ENCODE measurements around the gene GAREM1. TPM values are rescaled to one million over a fixed set of nuclear protein-coding genes. Genes with fewer than 3 reads are reported as not detected.

The GAREM1 gene
- total and polyA plus RNA-seq, 2 donors (not counting 1 experiment from before 2014, with no cell fraction given): 0.92 to 1.5 TPM

DNA sequence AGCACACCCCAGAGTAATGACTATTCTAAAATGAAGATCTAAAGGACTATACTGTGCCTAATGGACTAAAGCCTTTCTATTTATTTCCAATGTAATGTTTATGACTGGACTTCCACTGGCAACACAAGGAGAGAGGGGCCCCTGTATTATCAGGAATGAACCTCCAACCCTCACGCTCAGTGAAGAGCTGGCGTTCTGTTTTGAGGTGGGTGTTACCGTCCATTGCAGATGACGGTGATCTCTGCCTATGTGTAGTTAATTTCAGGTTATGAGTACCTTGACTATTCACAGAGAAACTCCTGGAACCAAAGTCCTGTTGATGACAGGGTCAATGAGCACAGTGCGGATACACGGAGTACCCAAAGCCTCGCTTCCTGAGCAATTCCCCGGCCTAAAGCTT lies 195.5 kb downstream of the GAREM1 start:
- H3K27me3 ChIP-seq (ENCODE audit: control insufficient read depth, insufficient read depth, low read length): no peaks in the 10 kb centered on the region
- no peak for DNase-seq (ENCODE audit: low read depth in 2 of 2)
- H3K4me2 ChIP-seq (ENCODE audit: extremely low read depth, insufficient read depth, low read length): no peak overlapping the region
- no peak overlapping the region for H3K4me3 ChIP-seq (replicated peaks in 1 of 4; ENCODE audit: control extremely low read depth in 1 of 4, insufficient read depth in 1 of 4, low read depth in 3 of 4, low read length in 4 of 4)
- no peak overlapping the region for H3K27ac ChIP-seq (ENCODE audit: insufficient read depth, low read length)
- no peaks in the 10 kb centered on the region for H3K36me3 ChIP-seq (ENCODE audit: control insufficient read depth, insufficient read depth, low read length)
- no peaks in the 10 kb centered on the region for H3K9me3 ChIP-seq (ENCODE audit: control insufficient read depth, insufficient read depth, low read depth, low read length)
- H3K79me2 ChIP-seq (ENCODE audit: control insufficient read depth, insufficient read depth, low read length): no peaks in the 10 kb centered on the region
- no peak overlapping the region for H3K9ac ChIP-seq (ENCODE audit: insufficient read depth, low read length)
- TF ChIP-seq, protein P1, sequence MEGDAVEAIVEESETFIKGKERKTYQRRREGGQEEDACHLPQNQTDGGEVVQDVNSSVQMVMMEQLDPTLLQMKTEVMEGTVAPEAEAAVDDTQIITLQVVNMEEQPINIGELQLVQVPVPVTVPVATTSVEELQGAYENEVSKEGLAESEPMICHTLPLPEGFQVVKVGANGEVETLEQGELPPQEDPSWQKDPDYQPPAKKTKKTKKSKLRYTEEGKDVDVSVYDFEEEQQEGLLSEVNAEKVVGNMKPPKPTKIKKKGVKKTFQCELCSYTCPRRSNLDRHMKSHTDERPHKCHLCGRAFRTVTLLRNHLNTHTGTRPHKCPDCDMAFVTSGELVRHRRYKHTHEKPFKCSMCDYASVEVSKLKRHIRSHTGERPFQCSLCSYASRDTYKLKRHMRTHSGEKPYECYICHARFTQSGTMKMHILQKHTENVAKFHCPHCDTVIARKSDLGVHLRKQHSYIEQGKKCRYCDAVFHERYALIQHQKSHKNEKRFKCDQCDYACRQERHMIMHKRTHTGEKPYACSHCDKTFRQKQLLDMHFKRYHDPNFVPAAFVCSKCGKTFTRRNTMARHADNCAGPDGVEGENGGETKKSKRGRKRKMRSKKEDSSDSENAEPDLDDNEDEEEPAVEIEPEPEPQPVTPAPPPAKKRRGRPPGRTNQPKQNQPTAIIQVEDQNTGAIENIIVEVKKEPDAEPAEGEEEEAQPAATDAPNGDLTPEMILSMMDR (conservative IDR thresholded peaks at IDR 0.05 in 1 of 2, IDR thresholded peaks at IDR 0.05 in 1 of 2; ENCODE audit: low read depth in 1 of 2, low read length in 2 of 2): no peak
- no peaks in the 10 kb centered on the region for H4K20me1 ChIP-seq (ENCODE audit: control insufficient read depth, extremely low read depth, insufficient read depth, low read length)
- no peak overlapping the region for H2AFZ ChIP-seq (ENCODE audit: low read length)
- no peaks in the 10 kb centered on the region for H3K4me1 ChIP-seq (ENCODE audit: control insufficient read depth, extremely low read depth, insufficient read depth, low read length)

DNA sequence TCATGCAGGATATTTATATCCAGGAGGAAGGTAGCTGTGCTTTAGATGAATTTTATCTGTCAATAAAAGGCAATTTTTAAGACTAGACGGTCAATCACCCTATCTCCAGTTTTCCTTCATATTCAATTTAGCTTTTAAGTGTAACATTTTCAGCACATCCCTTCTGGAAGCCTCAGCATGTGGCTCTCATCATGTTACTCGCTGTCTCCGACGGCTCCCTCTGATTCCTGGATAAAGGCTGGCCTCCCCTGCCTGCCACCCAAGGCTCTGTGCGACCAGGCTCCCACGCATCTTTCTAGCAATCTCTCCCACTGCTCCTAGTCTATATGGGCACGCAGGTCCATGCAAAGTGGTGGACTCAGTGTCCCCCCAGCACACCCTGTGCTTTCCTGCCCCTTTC lies 196.4 kb downstream of the GAREM1 start:
- DNase-seq (ENCODE audit: low read depth in 2 of 2): no peak
- no peak overlapping the region for H3K4me2 ChIP-seq (ENCODE audit: extremely low read depth, insufficient read depth, low read length)

DNA sequence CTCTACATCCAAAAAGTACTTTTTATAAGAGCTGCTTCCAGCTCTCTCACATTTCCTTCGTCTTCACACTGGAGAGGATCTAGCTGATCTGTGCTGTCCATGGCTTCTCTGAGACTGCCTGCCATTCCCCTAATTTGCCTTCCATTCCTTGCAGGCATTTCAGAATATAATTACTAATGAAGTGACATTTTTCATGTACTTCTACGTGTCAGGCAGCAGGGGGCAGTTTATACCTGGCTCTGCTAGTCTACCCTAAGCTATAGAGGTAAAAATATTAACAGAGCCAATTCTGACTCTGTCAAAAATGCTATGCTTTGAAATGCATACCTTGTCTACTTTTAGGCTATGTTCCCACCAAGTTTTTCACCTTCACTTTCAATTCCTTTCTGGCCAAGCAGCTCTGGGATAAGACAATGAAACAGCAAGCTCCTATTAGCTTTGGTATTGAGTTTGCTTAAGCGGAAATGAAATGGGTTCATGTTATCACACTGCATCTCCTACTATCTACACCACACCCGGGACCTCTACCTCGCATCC lies 198.9 kb downstream of the GAREM1 start:
- no peak overlapping the region for H2AFZ ChIP-seq (ENCODE audit: low read length)
- no peaks in the 10 kb centered on the region for H4K20me1 ChIP-seq (ENCODE audit: control insufficient read depth, extremely low read depth, insufficient read depth, low read length)
- peak; percentile 46 to 64 for DNase-seq (ENCODE audit: low read depth in 2 of 2)
- H3K36me3 ChIP-seq (ENCODE audit: control insufficient read depth, insufficient read depth, low read length): no peaks in the 10 kb centered on the region
- no peaks in the 10 kb centered on the region for H3K4me1 ChIP-seq (ENCODE audit: control insufficient read depth, extremely low read depth, insufficient read depth, low read length)
- TF ChIP-seq, protein P1 (conservative IDR thresholded peaks at IDR 0.05 in 1 of 2, IDR thresholded peaks at IDR 0.05 in 1 of 2; ENCODE audit: low read depth in 1 of 2, low read length in 2 of 2): peak; percentile 73 to 75
- TF ChIP-seq EZH2 (IDR thresholded peaks at IDR 0.05; ENCODE audit: low read length, missing control alignments): no peak
- no peak overlapping the region for H3K4me3 ChIP-seq (replicated peaks in 1 of 4; ENCODE audit: control extremely low read depth in 1 of 4, insufficient read depth in 1 of 4, low read depth in 3 of 4, low read length in 4 of 4)
- no peak overlapping the region for H3K9ac ChIP-seq (ENCODE audit: insufficient read depth, low read length)
- H3K27ac ChIP-seq (ENCODE audit: insufficient read depth, low read length): no peak overlapping the region
- no peak overlapping the region for H3K4me2 ChIP-seq (ENCODE audit: extremely low read depth, insufficient read depth, low read length)
- H3K79me2 ChIP-seq (ENCODE audit: control insufficient read depth, insufficient read depth, low read length): no peaks in the 10 kb centered on the region
- H3K27me3 ChIP-seq (ENCODE audit: control insufficient read depth, insufficient read depth, low read length): no peaks in the 10 kb centered on the region
- H3K9me3 ChIP-seq (ENCODE audit: control insufficient read depth, insufficient read depth, low read depth, low read length): no peaks in the 10 kb centered on the region

More for the DNA sequence above, 196.4 kb downstream of the GAREM1 start:
- TF ChIP-seq, protein P1 (conservative IDR thresholded peaks at IDR 0.05 in 1 of 2, IDR thresholded peaks at IDR 0.05 in 1 of 2; ENCODE audit: low read depth in 1 of 2, low read length in 2 of 2): no peak
- TF ChIP-seq EZH2 (IDR thresholded peaks at IDR 0.05; ENCODE audit: low read length, missing control alignments): no peak
- no peaks in the 10 kb centered on the region for H4K20me1 ChIP-seq (ENCODE audit: control insufficient read depth, extremely low read depth, insufficient read depth, low read length)
- no peak overlapping the region for H3K4me3 ChIP-seq (replicated peaks in 1 of 4; ENCODE audit: control extremely low read depth in 1 of 4, insufficient read depth in 1 of 4, low read depth in 3 of 4, low read length in 4 of 4)
- no peaks in the 10 kb centered on the region for H3K79me2 ChIP-seq (ENCODE audit: control insufficient read depth, insufficient read depth, low read length)
- H3K4me1 ChIP-seq (ENCODE audit: control insufficient read depth, extremely low read depth, insufficient read depth, low read length): no peaks in the 10 kb centered on the region
- H3K9me3 ChIP-seq (ENCODE audit: control insufficient read depth, insufficient read depth, low read depth, low read length): no peaks in the 10 kb centered on the region
- H3K36me3 ChIP-seq (ENCODE audit: control insufficient read depth, insufficient read depth, low read length): no peaks in the 10 kb centered on the region
- H3K9ac ChIP-seq (ENCODE audit: insufficient read depth, low read length): no peak overlapping the region
- H2AFZ ChIP-seq (ENCODE audit: low read length): no peak overlapping the region
- no peak overlapping the region for H3K27ac ChIP-seq (ENCODE audit: insufficient read depth, low read length)
- H3K27me3 ChIP-seq (ENCODE audit: control insufficient read depth, insufficient read depth, low read length): no peaks in the 10 kb centered on the region
